ENCODE measurements around the gene PPIP5K1.

Gene PPIP5K1

GRCh38 chr15:43517354-43518196 lies 72.4 kb downstream of the PPIP5K1 start, which contains the start of gene MAP1A:
Gene MAP1A, plus strand, starts transcription at chr15:43517608. Its CDS starts 3,866 bp downstream, at chr15:43521474.
- peak within 1 kb of the TSS; percentile 91 to 98 (median 95) for H3K4me3 Mint-ChIP-seq
- H3K9me3 Mint-ChIP-seq, result peaks cover 11% of the 10 kb centered on the region
- H3K27ac Mint-ChIP-seq, result peak within 1 kb of the TSS; percentile 82 to 94 (median 90)
- H3K4me1 Mint-ChIP-seq, result peaks cover 56% of the 10 kb centered on the region
- TF ChIP-seq CTCF (IDR thresholded peaks at IDR 0.05; ENCODE audit: unreplicated experiment in 3 of 3), result no peak
- no peaks in the 10 kb centered on the region for H3K27me3 Mint-ChIP-seq (ENCODE audit: low read depth)
- H3K36me3 Mint-ChIP-seq (ENCODE audit: low read depth), result peaks cover 30% of the 10 kb centered on the region

GRCh38 chr15:43516801-43517353 lies 73.1 kb downstream of the PPIP5K1 start:
- peak overlapping the region; percentile 82 to 94 (median 90) for H3K27ac Mint-ChIP-seq
- peaks cover 63% of the 10 kb centered on the region for H3K4me1 Mint-ChIP-seq
- no peak for TF ChIP-seq CTCF (IDR thresholded peaks at IDR 0.05; ENCODE audit: unreplicated experiment in 3 of 3)
- H3K4me3 Mint-ChIP-seq, result peak overlapping the region; percentile 91 to 98 (median 95)
- H3K36me3 Mint-ChIP-seq (ENCODE audit: low read depth), result peaks cover 23% of the 10 kb centered on the region
- H3K27me3 Mint-ChIP-seq (ENCODE audit: low read depth), result no peaks in the 10 kb centered on the region
- H3K9me3 Mint-ChIP-seq, result peaks cover 4% of the 10 kb centered on the region

- Mint-ChIP-seq H3K4me3 (peak overlapping the region; percentile 91 to 98 (median 95)), H3K27me3 (ENCODE audit: low read depth) (peaks cover 3% of the 10 kb centered on the region), H3K9me3 (no peaks in the 10 kb centered on the region), H3K4me1 (peaks cover 70% of the 10 kb centered on the region), H3K27ac (peak overlapping the region; percentile 82 to 94 (median 90)), H3K36me3 (ENCODE audit: low read depth) (peaks cover 16% of the 10 kb centered on the region)
- TF ChIP-seq CTCF (IDR thresholded peaks at IDR 0.05; ENCODE audit: unreplicated experiment in 3 of 3), result no peak
Measured at GRCh38 chr15:43516185-43516584, 73.8 kb downstream of the PPIP5K1 start.

- peak overlapping the region; percentile 82 to 94 (median 90) for H3K27ac Mint-ChIP-seq
- H3K36me3 Mint-ChIP-seq (ENCODE audit: low read depth), result peaks cover 12% of the 10 kb centered on the region
- peaks cover 72% of the 10 kb centered on the region for H3K4me1 Mint-ChIP-seq
- no peak for TF ChIP-seq CTCF (IDR thresholded peaks at IDR 0.05; ENCODE audit: unreplicated experiment in 3 of 3)
- peak overlapping the region; percentile 91 to 98 (median 95) for H3K4me3 Mint-ChIP-seq
- peaks cover 3% of the 10 kb centered on the region for H3K27me3 Mint-ChIP-seq (ENCODE audit: low read depth)
- no peaks in the 10 kb centered on the region for H3K9me3 Mint-ChIP-seq
Measured at GRCh38 chr15:43515741-43516140, 74.3 kb downstream of the PPIP5K1 start.

GRCh38 chr15:43514241-43515057 lies 75.6 kb downstream of the PPIP5K1 start:
- peaks cover 3% of the 10 kb centered on the region for H3K27me3 Mint-ChIP-seq (ENCODE audit: low read depth)
- peaks cover under 1% of the 10 kb centered on the region for H3K36me3 Mint-ChIP-seq (ENCODE audit: low read depth)
- no peaks in the 10 kb centered on the region for H3K9me3 Mint-ChIP-seq
- H3K4me1 Mint-ChIP-seq, result peaks cover 78% of the 10 kb centered on the region
- peak; percentile 59 to 66 (median 63) for TF ChIP-seq CTCF (IDR thresholded peaks at IDR 0.05; ENCODE audit: unreplicated experiment in 3 of 3)
- H3K4me3 Mint-ChIP-seq, result peak overlapping the region in 2 of 3 experiments; percentile 47 to 75
- H3K27ac Mint-ChIP-seq, result peak overlapping the region; percentile 68 to 87 (median 76)

All from nephron (organoid).